Endothelial cell of umbilical vein (primary cell): Measurements from ENCODE around the gene ITPR2.

ENCODE experiments used
- CTCF ChIP-seq, 2 donors: IDR thresholded peaks; 1 replicate in 1 of 2; 2 replicates in 1 of 2; pipeline ENCODE4 v1.5.1; 2011; ENCODE audit warnings: low read length in 2 of 2, mild to moderate bottlenecking in 2 of 2, moderate library complexity in 2 of 2, control low read depth in 1 of 2, inconsistent platforms in 1 of 2, low read depth in 1 of 2; ENCODE audit not compliant: insufficient read depth in 1 of 2; ENCODE audit errors: extremely low read depth in 1 of 2
- EZH2 ChIP-seq: IDR thresholded peaks from 2 replicates; pipeline ENCODE4 v1.6.1; 2012; ENCODE audit warnings: borderline replicate concordance, low read depth, mild to moderate bottlenecking, moderate library complexity, low read length, inconsistent platforms; ENCODE audit not compliant: severe bottlenecking
- JUN ChIP-seq: IDR thresholded peaks from 2 replicates; pipeline ENCODE4 v1.6.1; 2011; ENCODE audit warnings: borderline replicate concordance, low read depth; ENCODE audit not compliant: insufficient read length, insufficient read depth
- MAX ChIP-seq: IDR thresholded peaks from 2 replicates; pipeline ENCODE4 v1.6.1; 2011; ENCODE audit not compliant: insufficient read depth, insufficient read length
- MYC ChIP-seq: IDR thresholded peaks from one replicate; pipeline ENCODE4 v1.6.1; 2011; ENCODE audit warnings: mild to moderate bottlenecking, low read depth, low read length
- POLR2A ChIP-seq: IDR thresholded peaks from 2 replicates; pipeline ENCODE4 v1.6.1; 2012; ENCODE audit warnings: low read depth, mild to moderate bottlenecking, control low read depth, low read length
- POLR2AphosphoS5 ChIP-seq: IDR thresholded peaks from 2 replicates; pipeline ENCODE4 v1.6.1; 2012; ENCODE audit warnings: low read depth, mild to moderate bottlenecking, control low read depth, low read length, moderate library complexity; ENCODE audit not compliant: insufficient read depth

GRCh38 chr12:26838888-26839416, 6.0 kb upstream of the ITPR2 start:
- TF ChIP-seq MAX (no peak), POLR2A (no peak), CTCF (IDR thresholded peaks at IDR 0.05; ENCODE audit: extremely low read depth in 1 of 2, insufficient read depth in 1 of 2, low read depth in 1 of 2, low read length in 2 of 2) (no peak), POLR2AphosphoS5 (no peak), EZH2 (no peak), JUN (no peak), MYC (no peak)
